H9 (cell line): Measurements from ENCODE around the gene NUDT22. TPM values are rescaled to one million over a fixed set of nuclear protein-coding genes. Genes with fewer than 3 reads are reported as not detected.

ENCODE experiments used
- DNase-seq: peaks from one replicate; pipeline ENCODE4 v3.0.0-alpha.2; 2017
- H2AFZ ChIP-seq: one replicate; pipeline ENCODE4 v1.6.1; 2013; ENCODE audit warnings: mild to moderate bottlenecking, low read length, control low read depth, moderate library complexity
- H2AK5ac ChIP-seq: 2 replicates; pipeline ENCODE4 v1.6.1; 2013; ENCODE audit warnings: low read length, control low read depth, mixed read lengths; ENCODE audit not compliant: insufficient read length
- H2BK120ac ChIP-seq: one replicate; pipeline ENCODE4 v1.6.1; 2013; ENCODE audit warnings: low read depth, mild to moderate bottlenecking, low read length, control low read depth, inconsistent platforms; ENCODE audit not compliant: poor library complexity, severe bottlenecking
- H2BK12ac ChIP-seq: 2 replicates; pipeline ENCODE4 v1.6.1; 2013; ENCODE audit warnings: low read length, control low read depth, mixed read lengths, low read depth; ENCODE audit not compliant: insufficient read length
- H2BK15ac ChIP-seq: 2 replicates; pipeline ENCODE4 v1.6.1; 2013; ENCODE audit warnings: low read depth, low read length, control low read depth
- H2BK20ac ChIP-seq: one replicate; pipeline ENCODE4 v1.6.1; 2013; ENCODE audit warnings: low read depth, mild to moderate bottlenecking, low read length, control low read depth, inconsistent platforms; ENCODE audit not compliant: poor library complexity, severe bottlenecking
- H2BK5ac ChIP-seq: 2 replicates; pipeline ENCODE4 v1.6.1; 2013; ENCODE audit warnings: low read length, control low read depth, mixed read lengths; ENCODE audit not compliant: insufficient read length
- H3K14ac ChIP-seq: 2 replicates; pipeline ENCODE4 v1.6.1; 2013; ENCODE audit warnings: low read length, control low read depth; ENCODE audit not compliant: insufficient read depth
- H3K18ac ChIP-seq: 2 replicates; pipeline ENCODE4 v1.6.1; 2013; ENCODE audit warnings: low read depth, mild to moderate bottlenecking, mixed read lengths, low read length, control low read depth; ENCODE audit not compliant: insufficient read length
- H3K23ac ChIP-seq: 2 replicates; pipeline ENCODE4 v1.6.1; 2013; ENCODE audit warnings: low read length, control low read depth, mixed read lengths, low read depth; ENCODE audit not compliant: insufficient read length
- H3K23me2 ChIP-seq: 2 replicates; pipeline ENCODE4 v1.6.1; 2013; ENCODE audit warnings: low read depth, mild to moderate bottlenecking, mixed read lengths, low read length, control low read depth; ENCODE audit not compliant: insufficient read length, poor library complexity, severe bottlenecking
- H3K27ac ChIP-seq: 2 replicates; pipeline ENCODE4 v1.5.1; 2013; ENCODE audit warnings: low read length, control low read depth, mixed read lengths, low read depth; ENCODE audit not compliant: insufficient read length
- H3K27me3 ChIP-seq: 2 replicates; pipeline ENCODE4 v1.6.1; 2013; ENCODE audit warnings: low read length, control low read depth, inconsistent platforms; ENCODE audit not compliant: insufficient read depth
- H3K4ac ChIP-seq: 2 replicates; pipeline ENCODE4 v1.6.1; 2013; ENCODE audit warnings: low read depth, mild to moderate bottlenecking, control low read depth, inconsistent platforms, low read length, moderate library complexity
- H3K4me1 ChIP-seq: 2 replicates; pipeline ENCODE4 v1.6.1; 2013; ENCODE audit warnings: low read length, control low read depth, inconsistent platforms; ENCODE audit not compliant: insufficient read depth
- H3K4me2 ChIP-seq: 2 replicates; pipeline ENCODE4 v1.6.1; 2013; ENCODE audit warnings: low read length, control low read depth, mixed read lengths; ENCODE audit not compliant: insufficient read length, insufficient read depth
- H3K56ac ChIP-seq: 2 replicates; pipeline ENCODE4 v1.6.1; 2013; ENCODE audit warnings: low read depth, mild to moderate bottlenecking, mixed read lengths, low read length, control low read depth; ENCODE audit not compliant: insufficient read length
- H3K79me1 ChIP-seq: 2 replicates; pipeline ENCODE4 v1.6.1; 2013; ENCODE audit warnings: low read depth, mild to moderate bottlenecking, moderate library complexity, low read length, control low read depth, inconsistent platforms; ENCODE audit not compliant: insufficient read depth, poor library complexity, severe bottlenecking
- H3K79me2 ChIP-seq: 2 replicates; pipeline ENCODE4 v1.6.1; 2013; ENCODE audit warnings: low read length, control low read depth, inconsistent platforms; ENCODE audit not compliant: insufficient read depth
- H3K9ac ChIP-seq: 2 replicates; pipeline ENCODE4 v1.6.1; 2013; ENCODE audit warnings: low read length, control low read depth, mixed read lengths; ENCODE audit not compliant: insufficient read length; ENCODE audit errors: extremely low read depth
- H3K9me3 ChIP-seq: one replicate; pipeline ENCODE4 v1.6.1; 2013; ENCODE audit warnings: low read depth, low read length, inconsistent platforms; ENCODE audit not compliant: control insufficient read depth
- H3T11ph ChIP-seq: one replicate; pipeline ENCODE4 v1.6.1; 2013; ENCODE audit warnings: mild to moderate bottlenecking, low read length, control low read depth, inconsistent platforms
- H4K20me1 ChIP-seq: one replicate; pipeline ENCODE4 v1.6.1; 2013; ENCODE audit not compliant: control insufficient read depth, insufficient read length, insufficient read depth
- H4K5ac ChIP-seq: 2 replicates; pipeline ENCODE4 v1.6.1; 2013; ENCODE audit warnings: low read depth, mild to moderate bottlenecking, mixed read lengths, low read length, control low read depth; ENCODE audit not compliant: insufficient read length
- H4K8ac ChIP-seq: replicated peaks from 2 replicates; pipeline ENCODE4 v1.6.1; 2013; ENCODE audit warnings: low read length, control low read depth, mixed read lengths, low read depth; ENCODE audit not compliant: insufficient read length
- H4K91ac ChIP-seq: 2 replicates; pipeline ENCODE4 v1.6.1; 2013; ENCODE audit warnings: low read depth, mild to moderate bottlenecking, moderate library complexity, mixed read lengths, low read length, control low read depth; ENCODE audit not compliant: insufficient read length
- H3K27ac Mint-ChIP-seq, 3 experiments: 2 replicates in 2 of 3; 3 replicates in 1 of 3; pipeline ENCODE4 v1.8.0; 2020 to 2021; ENCODE audit warnings: mixed read lengths in 3 of 3, mild to moderate bottlenecking in 1 of 3, moderate library complexity in 1 of 3
- H3K27me3 Mint-ChIP-seq: 2 replicates; pipeline ENCODE4 v1.8.0; 2021; ENCODE audit warnings: low read depth, mild to moderate bottlenecking, moderate library complexity, mixed read lengths
- H3K36me3 Mint-ChIP-seq, 3 experiments: 2 replicates in 2 of 3; 3 replicates in 1 of 3; pipeline ENCODE4 v1.8.0; 2020 to 2021; ENCODE audit warnings: low read depth in 3 of 3, mixed read lengths in 3 of 3; ENCODE audit not compliant: insufficient read depth in 1 of 3
- H3K4me1 Mint-ChIP-seq, 2 experiments: 2 replicates each; pipeline ENCODE4 v1.8.0; 2020; ENCODE audit warnings: mixed read lengths in 2 of 2
- H3K4me3 Mint-ChIP-seq, 2 experiments: 2 replicates in 1 of 2; 3 replicates in 1 of 2; pipeline ENCODE4 v1.8.0; 2020 to 2021; ENCODE audit warnings: mild to moderate bottlenecking in 2 of 2, mixed read lengths in 2 of 2, moderate library complexity in 1 of 2
- H3K9me3 Mint-ChIP-seq, 2 experiments: 2 replicates in 1 of 2; 3 replicates in 1 of 2; pipeline ENCODE4 v1.8.0; 2020; ENCODE audit warnings: mild to moderate bottlenecking in 2 of 2, mixed read lengths in 2 of 2, moderate library complexity in 1 of 2
- WGBS: extraction: QIAGEN DNeasy Blood & Tissue Kit; methylation state at CpG from one replicate; pipeline ENCODE4 v1.1.7; 2013; ENCODE audit warnings: missing lambda C conversion rate, low lambda C conversion rate, mixed read lengths; ENCODE audit not compliant: insufficient read length; ENCODE audit errors: extremely low coverage; 5-methylcytosine and 5-hydroxymethylcytosine counted together
- total RNA-seq: library from RNA; stranded (reverse); gene quantifications from 2 replicates; pipeline ENCODE4 v1.2.1, GENCODE V29; 2021
- TF ChIP-seq, protein P1 (sequence below): fragments of 200-600 bp; sonication (generic); conservative IDR thresholded peaks from 3 replicates; pipeline ENCODE4 v1.8.0; 2021; ENCODE audit warnings: antibody characterized with exemption, mild to moderate bottlenecking

Gene NUDT22
- total RNA-seq, 1 experiment from 2014 or later: 39.6 TPM

DNA sequence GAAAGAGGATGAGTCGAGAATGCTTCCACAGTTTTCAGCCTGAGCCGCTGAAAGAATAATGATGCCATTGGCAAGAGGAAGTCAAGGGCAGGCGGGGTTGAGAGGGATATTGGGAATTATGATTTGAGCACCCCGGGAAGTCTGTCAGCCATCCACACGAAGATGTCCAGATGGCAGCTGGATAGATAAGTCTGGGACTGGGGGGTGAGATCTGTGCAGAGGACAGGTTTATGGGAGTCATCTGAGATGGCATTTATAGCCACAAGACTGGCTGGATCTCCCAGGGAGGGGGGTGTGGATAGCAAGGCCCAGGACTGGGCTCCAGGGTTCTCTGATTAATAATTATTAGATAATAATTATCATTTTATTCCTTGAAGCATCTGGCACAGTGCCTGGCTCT is 45.2 kb upstream of the NUDT22 start:
- Mint-ChIP-seq H3K9me3 (peaks cover 0 to 2% of the 10 kb centered on the region in 2 experiments; a peak in 2 of 5 replicates), H3K4me1 (peaks cover 24 to 26% of the 10 kb centered on the region in 2 experiments), H3K27me3 (no peaks in the 10 kb centered on the region; the same call in 1 of the 2 replicates), H3K36me3 (peaks cover 18 to 31% (median 24%) of the 10 kb centered on the region in 3 experiments), H3K27ac (no peak overlapping the region), H3K4me3 (peak overlapping the region in 1 of 2 experiments; percentile 60; a peak in 2 of 5 replicates)
- no peak overlapping the region for H4K5ac ChIP-seq
- H4K20me1 ChIP-seq: peaks cover 3% of the 10 kb centered on the region
- H3K4me2 ChIP-seq: no peak overlapping the region
- no peak overlapping the region for H4K91ac ChIP-seq
- peaks cover 8% of the 10 kb centered on the region for H3K23me2 ChIP-seq
- H3K4me1 ChIP-seq: peaks cover 4% of the 10 kb centered on the region; the same call in 1 of the 2 replicates
- no peak overlapping the region for H3T11ph ChIP-seq
- no peak overlapping the region for H3K9ac ChIP-seq
- H2BK5ac ChIP-seq: no peak overlapping the region
- H3K79me2 ChIP-seq: no peaks in the 10 kb centered on the region
- no peak overlapping the region for H2AFZ ChIP-seq
- no peak overlapping the region for H4K8ac ChIP-seq
- H3K23ac ChIP-seq: no peak overlapping the region
- no peak overlapping the region for H2BK12ac ChIP-seq
- no peaks in the 10 kb centered on the region for H3K79me1 ChIP-seq
- H3K27ac ChIP-seq: no peak overlapping the region
- no peak for DNase-seq
- no peak overlapping the region for H2BK120ac ChIP-seq
- no CpG with 5 or more reads among the region's 5 CpGs for WGBS
- no peak overlapping the region for H3K14ac ChIP-seq
- no peak overlapping the region for H2AK5ac ChIP-seq
- no peak overlapping the region for H3K56ac ChIP-seq
- H3K27me3 ChIP-seq: no peaks in the 10 kb centered on the region; the same call in 1 of the 2 replicates
- no peak overlapping the region for H2BK20ac ChIP-seq
- TF ChIP-seq, protein P1, sequence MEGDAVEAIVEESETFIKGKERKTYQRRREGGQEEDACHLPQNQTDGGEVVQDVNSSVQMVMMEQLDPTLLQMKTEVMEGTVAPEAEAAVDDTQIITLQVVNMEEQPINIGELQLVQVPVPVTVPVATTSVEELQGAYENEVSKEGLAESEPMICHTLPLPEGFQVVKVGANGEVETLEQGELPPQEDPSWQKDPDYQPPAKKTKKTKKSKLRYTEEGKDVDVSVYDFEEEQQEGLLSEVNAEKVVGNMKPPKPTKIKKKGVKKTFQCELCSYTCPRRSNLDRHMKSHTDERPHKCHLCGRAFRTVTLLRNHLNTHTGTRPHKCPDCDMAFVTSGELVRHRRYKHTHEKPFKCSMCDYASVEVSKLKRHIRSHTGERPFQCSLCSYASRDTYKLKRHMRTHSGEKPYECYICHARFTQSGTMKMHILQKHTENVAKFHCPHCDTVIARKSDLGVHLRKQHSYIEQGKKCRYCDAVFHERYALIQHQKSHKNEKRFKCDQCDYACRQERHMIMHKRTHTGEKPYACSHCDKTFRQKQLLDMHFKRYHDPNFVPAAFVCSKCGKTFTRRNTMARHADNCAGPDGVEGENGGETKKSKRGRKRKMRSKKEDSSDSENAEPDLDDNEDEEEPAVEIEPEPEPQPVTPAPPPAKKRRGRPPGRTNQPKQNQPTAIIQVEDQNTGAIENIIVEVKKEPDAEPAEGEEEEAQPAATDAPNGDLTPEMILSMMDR: no peak
- H3K9me3 ChIP-seq: no peaks in the 10 kb centered on the region
- no peak overlapping the region for H3K4ac ChIP-seq
- no peak overlapping the region for H2BK15ac ChIP-seq
- no peak overlapping the region for H3K18ac ChIP-seq
